ENCODE data around the gene NEK11.

The NEK11 gene

DNA sequence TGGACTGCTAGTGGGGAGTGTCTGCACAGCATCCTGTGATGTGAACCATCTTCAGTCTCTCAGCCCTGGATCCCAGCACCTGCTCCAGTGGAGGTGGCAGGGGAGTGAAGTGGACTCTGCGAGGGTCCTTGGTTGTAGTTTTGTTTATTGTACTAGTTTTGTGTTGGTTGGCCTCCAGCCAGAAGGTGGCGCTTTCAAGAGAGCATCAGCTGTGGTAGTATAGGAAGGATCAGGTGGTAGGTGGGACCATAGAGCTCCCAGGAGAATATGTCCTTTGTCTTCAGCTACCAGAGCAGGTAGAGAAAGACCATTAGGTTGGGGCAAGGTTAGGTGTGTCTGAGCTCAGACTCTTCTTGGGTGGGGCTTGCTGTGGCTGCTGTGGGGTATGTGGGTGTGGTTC lies 20.9 kb downstream of the NEK11 start:
- no peak for DNase-seq

DNA sequence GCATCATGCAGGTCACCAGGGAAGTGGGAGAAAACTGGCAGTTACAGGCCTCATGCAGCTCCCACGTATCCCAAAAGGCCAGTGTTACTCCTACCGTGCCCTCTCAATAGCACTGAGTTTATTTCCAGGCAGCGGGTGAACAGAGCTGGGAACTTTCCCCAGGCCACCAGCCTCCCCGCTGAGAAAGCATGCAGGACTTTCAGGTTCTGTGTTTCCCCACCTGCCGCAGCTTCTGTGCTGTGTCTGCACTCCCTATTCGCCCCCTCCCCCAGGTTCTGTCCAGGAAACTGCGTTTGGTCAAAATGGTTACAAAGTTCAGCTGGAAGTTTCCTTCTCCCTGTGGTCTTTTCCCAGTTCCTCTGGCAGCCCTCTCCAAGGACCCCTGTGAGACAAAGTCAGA lies 21.4 kb downstream of the NEK11 start:
- no peak for DNase-seq

DNA sequence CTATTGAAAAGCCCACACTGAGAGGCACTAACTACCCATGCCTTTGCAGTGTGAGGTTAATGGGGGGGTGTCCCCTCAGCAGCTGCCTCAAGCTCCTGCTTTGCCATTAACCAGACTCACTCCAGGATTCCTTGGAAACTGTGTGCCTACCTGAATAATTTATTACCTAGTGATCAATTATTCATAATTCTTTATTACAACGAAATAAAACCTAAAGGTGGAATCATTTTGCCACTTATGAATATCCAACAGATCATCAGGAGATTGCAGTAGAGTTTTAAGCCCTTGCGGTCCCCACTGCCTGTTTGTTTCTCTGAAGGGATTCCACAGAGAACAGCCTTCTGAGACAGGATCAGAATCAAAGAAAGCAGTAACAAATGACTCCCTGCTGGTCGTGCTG lies 23.3 kb downstream of the NEK11 start:
- no peak for DNase-seq

DNA sequence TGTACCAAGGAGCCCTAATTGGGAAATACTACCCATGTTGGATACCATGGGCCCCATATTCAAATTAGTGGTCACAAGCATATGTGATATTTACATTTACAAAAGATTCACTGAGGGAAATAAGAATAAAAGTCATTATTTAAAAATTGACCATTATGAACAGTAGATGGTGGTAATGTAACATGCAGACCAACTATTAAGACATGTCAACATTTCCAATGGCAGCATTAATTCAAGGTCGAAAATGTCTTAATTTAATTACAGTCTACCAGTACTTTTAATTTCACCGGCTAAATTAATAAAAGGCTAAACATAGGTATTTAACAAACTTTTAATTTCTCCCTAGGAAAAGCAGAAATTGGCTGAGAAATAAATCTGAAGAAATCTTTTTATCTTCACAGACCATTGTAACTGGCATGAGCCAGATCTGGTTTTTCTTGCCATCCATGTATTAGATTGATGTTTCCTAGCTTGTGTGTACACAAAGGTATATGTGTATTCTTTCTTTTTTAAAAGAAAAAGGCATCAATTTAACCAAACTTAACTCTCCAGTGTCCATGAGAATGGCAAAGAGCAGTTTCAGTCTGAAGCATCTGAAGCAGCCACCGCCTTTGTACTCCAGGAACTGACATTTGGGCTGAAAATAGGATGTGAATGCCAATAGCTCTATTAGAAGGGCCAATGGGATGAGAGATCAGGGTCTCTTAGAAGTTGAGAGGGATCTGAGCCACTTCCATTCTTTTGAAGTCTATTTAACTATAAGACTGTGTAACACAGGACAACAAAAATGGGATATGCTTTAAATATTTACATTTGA lies 26.6 kb downstream of the NEK11 start:
- DNase-seq, result no peak

DNA sequence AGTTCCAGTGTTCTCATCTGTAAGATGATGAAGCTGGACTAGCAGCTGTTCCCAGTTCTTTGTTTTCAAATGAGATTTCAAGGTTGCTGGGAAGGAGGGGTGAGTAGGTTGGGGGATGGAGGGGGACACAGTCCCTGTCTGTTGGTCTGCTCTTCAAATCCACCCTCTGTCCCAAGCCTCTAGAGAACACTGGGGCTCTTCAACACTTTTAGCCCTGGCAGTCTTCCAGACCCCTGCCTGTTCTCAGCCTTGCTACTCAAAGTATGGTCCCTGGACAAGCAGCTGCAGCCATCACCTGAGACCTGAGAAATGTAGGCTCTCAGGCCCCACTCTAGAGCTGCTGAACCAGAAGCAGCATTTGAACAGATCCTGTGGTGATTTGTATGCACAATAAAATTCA lies 41.3 kb downstream of the NEK11 start:
- no peak for DNase-seq

DNA sequence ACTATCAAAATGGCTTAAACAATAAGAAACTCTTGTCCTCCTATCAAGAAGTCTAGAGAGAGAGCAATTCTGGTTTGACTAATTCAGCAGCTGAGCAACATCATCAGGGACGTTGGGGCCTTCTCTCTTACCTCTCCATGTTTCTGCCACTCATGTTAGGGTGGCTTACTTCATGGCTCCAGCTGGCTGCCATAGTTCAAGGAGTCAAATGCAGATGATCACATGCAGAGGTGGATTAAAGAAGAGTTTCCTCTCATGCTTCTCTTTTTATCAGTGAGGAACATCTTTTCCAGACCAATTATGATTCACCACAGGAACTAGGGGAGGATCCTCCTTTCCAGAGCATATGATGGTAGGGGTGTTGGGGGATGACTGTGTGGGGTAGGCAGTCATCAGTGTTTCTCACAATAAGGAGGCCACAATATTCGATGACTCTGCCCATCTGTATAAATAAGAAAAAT lies 45.5 kb downstream of the NEK11 start:
- no peak for DNase-seq

DNA sequence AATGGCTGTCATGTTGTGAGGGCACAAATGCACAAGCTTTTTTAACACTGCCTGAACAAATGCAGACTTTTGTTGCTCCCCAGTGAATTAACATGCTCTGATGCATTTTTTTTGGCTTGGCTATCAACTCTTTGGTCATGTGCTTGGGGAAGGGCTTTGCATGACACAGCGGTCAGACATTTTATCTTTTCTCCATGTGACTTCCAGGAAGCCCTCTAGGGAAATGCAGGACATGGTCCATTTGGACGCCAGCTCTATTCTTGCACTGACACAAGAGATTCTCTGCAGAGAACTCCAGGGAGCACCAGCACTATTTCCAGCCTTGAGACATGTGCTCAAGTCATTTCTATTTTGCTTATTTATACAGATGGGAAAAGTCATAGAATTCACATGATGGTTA lies 46.2 kb downstream of the NEK11 start:
- DNase-seq, result no peak

DNA sequence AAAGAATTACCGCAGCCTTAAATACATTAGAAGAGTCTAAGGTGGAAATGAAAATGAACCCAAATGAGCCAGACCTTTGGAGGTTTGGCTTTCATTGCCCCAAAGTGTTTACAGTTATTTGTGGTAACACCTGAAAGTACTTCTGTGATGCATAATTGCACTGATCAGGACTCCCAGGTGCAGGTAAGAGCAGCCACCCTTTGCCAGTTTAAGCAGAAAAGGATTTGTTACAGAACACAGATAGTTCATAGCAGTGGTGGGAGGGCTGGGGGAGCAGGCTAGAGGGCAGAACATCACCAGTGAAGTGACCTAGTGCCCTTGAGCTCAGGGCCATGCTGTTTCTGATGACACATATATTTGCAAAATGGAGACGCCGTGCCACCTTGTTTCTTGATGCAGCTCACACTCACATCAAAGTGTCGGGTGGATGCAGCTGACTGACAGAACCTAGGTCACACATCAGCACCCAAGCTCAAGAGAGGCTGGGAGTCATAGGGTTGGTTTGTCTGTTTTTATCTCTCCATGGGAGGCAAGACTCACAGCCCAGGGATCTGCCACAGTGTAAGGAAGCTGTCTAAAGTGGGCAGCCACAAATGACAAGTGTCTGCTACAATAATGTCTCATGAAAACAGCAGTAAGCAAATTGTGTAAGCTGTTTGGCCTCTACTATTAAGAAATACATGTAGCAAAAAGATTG lies 49.1 kb downstream of the NEK11 start:
- DNase-seq, result no peak

DNA sequence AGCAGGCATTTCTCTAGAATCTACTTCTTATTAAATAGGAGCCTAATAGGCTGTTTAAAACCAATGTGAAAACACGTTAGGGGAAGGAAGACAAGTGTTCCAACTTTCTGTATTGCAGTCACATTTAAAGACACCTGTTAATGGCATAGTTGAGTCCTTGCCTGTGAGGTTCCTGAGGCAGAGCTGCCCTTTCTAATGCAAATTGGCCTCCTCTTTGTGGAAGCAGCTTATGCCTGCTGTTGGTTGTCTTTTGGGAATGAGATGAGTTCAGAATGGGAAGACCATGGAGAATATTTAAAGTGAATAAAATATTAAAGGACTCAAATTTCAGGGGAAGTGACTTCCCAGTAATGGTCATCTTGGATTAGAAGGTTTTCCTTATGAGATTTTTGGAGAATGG lies 51.2 kb downstream of the NEK11 start:
- DNase-seq, result no peak

DNA sequence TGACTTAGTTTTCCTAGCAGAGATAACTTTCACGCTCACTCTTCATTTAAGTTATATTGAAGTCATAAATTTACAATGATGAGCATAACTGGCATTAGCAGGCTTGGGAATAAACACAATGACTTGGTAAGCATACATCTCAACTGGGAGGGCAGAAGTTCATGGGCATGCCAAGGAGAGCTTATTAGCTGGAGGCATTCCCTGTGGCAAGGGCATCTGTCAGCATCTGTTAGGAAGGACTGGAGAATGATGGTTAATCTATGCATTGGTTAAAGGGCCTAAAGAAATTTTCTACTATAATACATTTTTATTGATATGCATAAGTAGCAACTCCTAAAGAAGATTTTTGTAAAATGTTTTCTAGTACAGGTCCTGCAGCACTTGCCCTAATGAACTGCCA lies 52.4 kb downstream of the NEK11 start:
- DNase-seq, result no peak

DNA sequence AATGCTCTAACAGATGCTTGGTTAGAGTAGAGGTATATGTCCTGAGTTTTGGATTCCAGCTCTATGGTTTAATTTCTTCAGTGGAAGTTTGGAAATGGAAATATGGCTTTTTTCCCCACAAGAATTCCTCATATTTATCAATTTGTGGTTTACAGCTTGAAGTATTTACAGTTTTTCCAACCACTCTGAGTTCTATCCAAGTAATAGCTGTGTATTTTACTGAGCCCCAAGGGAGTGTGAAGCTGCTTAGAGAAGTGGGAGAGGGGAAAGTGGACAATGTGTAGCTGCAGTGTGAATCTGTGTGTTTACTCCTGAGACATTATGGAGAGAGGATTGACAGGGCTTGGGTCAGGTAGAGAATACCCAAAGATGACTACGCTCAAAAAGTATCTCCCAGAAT lies 54.5 kb downstream of the NEK11 start:
- no peak for DNase-seq

DNA sequence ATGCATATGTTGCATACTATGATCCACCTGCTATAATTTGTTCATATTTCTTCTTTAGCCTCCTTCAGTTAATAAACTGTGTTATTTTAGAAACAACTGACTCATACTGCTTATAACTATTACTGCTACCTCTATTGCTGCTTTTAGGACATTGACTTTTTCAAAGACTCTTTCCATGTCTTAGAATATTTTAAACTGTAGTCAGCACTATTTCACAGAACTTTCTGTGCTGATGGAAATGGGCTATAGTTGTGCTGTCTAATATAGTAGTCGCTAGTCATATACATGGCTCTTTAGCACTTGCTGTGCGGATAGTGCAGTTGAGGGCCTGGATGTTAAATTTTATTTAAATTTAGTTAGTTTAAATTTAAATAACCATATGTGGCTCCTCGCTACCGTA lies 55.6 kb downstream of the NEK11 start:
- no peak for DNase-seq

DNA sequence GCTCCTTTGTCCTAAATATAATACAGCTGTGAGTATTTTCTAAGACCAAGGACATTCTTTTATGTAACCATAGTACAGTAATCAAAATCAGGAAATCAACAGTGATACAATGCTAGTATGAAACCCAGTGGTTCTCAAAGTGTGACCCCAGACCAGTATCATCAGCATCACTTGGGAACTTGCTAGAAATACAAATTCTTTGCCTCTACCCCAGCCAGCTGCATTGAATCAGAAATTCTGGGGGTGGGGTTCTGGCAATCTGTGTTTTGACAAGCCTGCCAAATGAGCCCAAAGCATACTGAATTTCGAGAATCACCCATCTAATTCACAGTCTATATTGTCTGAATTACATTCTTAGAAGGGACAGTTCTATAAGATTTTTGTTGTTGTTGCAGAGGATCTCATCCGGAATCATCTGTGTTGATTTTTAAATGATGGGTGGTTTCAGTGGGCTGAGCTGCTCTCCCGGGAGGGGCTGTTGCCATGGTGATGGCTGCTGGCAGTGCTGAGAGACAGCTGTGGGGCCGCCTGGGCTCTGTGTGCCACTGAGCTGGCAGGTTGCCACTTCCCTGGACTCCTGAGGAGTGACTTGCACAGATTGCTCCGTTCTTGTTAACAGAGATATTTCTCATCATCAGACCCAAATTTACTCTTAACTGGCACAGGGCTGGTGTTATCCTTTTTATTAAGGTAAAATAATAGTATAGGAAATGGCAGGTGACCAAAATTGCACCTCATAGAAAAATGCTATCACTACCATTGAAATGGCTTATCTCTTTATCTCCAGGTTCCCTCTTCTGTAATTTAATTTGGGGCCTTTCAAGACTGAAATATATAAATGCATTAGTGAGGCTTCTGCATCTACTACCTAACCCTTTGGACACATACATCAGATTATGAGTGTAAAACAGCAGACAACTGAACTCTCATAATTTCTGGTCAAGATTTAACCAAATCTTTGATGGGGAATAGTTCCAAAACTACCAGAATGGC lies 56.5 kb downstream of the NEK11 start:
- DNase-seq, result no peak

DNA sequence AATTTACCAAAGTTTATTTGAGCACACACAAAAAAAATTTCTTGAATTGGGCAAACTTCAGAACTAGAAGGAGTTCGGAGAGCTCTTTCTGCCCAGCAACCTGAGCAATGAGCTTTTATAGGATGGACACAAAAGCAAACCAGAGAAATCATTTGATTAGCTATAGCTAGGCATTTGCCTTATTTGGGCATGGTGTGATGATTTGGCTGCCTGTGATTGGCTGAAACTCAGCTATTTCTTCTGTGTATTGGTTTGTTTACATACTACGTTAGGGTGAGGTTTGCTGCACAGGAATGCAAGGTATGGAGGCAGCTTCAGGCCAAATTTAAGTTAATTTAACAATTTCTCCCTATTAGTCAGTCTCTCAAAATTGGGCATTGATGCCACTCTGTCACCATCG lies 65.1 kb downstream of the NEK11 start:
- no peak for DNase-seq

DNA sequence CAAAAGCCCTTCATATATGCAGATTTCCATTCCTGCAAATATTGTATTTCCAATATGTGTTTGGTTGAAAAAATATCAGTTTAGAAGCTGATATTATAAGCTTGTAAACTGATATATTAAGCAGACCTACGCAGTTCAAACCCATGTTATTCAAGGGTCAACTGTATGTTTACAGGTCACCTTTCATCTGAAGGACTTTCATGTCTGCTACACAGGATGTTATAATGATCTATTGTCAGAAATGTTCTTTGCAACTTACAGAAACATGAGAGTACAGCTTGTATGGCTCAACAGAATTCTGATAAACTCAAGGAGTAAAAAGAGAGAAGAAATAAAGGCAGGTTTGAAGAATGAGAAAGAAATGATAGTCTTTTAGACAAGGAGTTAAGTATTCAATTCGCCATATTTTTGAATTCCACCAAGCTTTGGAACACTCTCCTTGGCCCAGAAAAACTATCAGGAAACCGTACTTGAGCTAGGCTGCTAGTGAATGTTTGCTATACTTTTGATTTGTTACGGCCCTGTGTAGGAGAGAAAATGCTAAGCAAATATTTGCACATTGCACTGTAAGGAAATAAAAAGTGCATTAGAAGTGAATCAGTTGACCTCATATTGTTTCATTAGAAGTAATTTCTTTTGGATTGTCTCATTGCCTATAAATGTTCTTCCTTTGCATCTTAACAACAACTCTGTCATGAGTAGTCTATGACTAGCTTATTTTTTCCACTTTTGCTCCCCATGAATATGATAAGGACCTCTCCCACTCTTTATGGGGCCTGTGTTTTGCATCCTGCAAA lies 81.2 kb downstream of the NEK11 start:
- DNase-seq, result no peak

DNA sequence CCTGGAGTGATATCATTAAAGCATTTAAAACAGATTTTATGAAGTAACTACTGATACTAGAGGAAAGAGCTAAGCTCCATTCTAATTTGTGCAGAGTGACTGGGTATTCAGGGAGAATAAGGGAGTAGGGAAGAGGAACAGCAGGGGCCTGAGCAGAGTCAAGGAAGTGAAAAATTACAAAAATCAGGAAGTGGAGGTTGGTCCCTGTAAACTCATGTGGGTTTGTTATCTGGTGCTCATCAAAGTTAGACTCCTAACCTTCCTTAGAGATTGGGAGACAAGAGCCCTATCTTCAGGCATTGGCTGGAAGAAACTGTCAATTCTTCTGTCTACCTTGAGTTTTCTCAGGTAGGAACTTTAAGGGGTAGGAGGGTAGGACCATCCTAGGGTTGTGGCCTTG lies 82.5 kb downstream of the NEK11 start:
- no peak for DNase-seq

DNA sequence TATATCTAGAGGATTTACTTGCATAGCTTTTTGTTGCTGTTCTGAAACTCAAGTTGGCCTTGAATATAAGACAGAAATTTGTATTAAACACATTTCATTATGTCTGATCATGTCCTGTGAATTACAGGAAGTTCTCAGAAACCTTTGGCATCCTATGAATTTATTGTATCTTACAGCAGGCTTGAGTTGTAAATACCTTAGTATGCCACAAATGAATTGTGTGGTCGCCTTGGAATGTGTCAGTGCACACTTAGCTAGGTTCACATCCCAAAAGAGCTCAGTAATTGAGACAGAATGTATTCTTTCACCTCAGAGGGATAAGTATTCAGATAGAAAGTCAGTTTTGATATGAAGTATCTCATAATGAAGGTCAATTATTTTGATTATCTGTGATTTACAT lies 83.4 kb downstream of the NEK11 start:
- no peak for DNase-seq

DNA sequence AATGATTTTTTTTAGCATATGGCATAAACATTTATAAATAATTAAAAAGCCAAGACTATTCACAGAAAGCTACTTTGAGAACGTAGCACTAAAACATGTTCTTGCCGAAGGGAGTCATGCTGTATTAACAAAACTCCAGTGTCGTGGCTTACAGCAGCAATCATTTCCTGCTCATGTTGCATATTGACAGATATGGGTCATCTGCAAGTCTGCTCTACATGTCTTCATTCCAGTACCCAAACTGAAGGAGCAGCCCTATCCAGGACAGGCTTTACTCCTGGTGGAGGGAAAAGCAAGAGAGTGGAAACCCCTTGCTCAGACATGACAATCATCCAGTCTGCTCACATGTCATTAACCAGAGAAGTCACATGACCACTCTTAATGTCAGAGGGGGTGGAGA lies 87.6 kb downstream of the NEK11 start:
- DNase-seq, result no peak

DNA sequence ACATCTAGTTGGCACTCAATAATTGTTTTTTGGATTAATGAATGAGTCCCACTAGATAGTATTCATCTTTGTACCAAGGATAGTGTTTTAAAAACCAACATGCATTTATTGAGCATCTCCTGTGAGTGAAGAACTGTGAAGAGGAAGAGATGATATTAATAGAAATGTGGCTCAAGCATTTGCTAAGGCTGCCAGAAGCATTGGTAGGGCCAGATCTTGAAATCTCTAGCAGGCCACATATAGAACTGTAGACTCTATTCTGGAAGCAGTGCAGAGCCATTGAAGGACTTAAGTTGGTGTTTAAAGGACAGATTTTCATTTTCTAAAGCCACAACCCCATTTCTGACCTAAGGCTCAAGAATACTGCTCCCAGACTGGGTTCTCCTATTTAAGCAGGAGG lies 99.0 kb downstream of the NEK11 start:
- DNase-seq, result no peak

DNA sequence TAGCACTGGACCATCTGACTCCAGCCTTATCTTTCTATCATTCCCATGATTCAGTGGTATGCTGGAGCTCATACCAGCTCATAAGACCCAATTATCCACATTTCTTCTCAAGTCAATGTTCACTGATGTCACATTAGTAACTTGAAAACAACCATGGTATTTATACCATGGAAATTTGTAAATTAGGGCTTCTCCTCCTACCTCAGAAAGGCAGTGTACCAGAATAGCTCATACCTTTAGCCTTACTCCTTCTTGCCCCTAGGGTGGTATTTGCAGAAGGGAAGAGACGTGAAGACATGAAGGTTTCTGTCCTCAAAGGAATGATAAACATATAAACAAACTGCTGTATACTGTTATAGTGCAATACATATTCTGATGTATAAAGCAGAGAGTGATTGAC lies 114.2 kb downstream of the NEK11 start:
- DNase-seq, result no peak

DNA sequence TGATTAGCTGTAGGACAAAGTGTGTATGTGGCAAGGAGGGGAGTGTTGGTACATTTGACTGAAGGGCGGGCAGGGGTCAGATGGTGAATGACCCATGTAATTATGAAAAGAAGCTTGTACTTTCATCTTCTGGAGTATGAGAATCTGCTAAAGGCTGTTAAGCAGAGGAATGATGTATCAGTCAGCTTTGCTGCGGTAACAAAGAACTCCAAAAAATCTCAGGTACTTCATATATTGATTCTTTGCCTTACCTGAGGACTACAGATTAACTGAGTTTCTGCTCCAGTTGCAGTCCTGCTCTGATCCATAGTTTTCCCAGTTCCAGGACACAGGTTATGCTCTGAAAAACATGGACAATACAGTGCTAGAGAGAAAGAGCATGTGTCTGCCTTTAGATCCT lies 115.1 kb downstream of the NEK11 start:
- DNase-seq, result no peak

DNA sequence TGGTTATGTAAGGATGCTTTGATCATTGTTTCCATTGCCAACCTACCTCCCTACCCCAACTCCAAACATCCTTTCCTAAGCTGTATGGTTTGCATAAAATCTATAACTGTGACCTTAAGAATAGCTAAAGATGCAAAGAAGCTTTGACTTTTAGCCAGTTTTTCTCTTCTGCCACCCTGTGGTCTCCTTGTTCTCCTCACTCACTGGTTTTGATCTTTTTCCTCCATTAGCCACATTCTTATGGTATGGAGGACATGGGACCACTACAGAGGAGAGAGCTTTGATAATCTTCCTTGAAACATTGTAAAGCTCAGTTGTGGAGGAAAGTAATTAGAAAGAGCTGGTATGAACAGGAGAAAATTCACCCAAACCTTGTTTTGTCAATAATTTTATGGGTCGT lies 115.9 kb downstream of the NEK11 start:
- DNase-seq, result no peak

DNA sequence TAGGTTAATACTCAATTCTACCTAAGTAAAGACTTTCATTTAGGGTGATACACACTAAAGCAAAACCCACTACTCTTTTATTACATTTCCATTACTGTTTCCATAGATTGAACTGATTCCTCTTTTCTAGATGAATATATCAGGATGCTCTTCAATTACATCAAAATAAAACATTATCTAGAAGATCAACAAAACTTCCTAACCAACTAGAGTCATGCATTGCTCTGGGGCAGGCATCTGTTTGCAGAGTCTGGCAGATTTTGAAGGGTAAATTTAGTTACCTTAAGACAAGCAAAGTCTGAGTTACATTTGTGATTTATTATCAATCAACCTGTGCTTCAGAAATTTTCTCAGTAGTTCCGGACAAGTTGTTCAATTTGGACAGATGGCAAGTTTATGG lies 117.1 kb downstream of the NEK11 start:
- no peak for DNase-seq
